OCI-LY3 (cell line): Measurements from ENCODE around the gene NRN1L.
A peak's percentile ranks its signal among the peaks of the same experiment; 100 is the strongest.

Experiments used
- H2AFZ ChIP-seq: fragments of 200-600, 300-600 bp; shearing (Covaris generic); 2 replicates; pipeline ENCODE4 v1.6.0; 2014; ENCODE audit warnings: antibody characterized with exemption, low read depth, low read length
- H3K27ac ChIP-seq: fragments of 200-600, 300-600 bp; sonication (generic); 2 replicates; pipeline ENCODE4 v1.5.1; 2014; ENCODE audit warnings: mild to moderate bottlenecking, low read length, moderate library complexity, mixed read lengths
- H3K27me3 ChIP-seq: fragments of 200-600, 300-600 bp; sonication (generic); 2 replicates; pipeline ENCODE4 v1.6.1; 2014; ENCODE audit warnings: low read depth, low read length, mixed read lengths
- H3K36me3 ChIP-seq: fragments of 200-600, 300-600 bp; sonication (generic); replicated peaks from 2 replicates; pipeline ENCODE3; 2014; ENCODE audit warnings: low read depth, low read length, mixed read lengths
- H3K4me1 ChIP-seq: fragments of 300-600, 200-600 bp; sonication (generic); 2 replicates; pipeline ENCODE4 v1.6.1; 2014; ENCODE audit warnings: low read length, mixed read lengths
- H3K4me2 ChIP-seq: fragments of 200-600, 300-600 bp; sonication (generic); 2 replicates; pipeline ENCODE4 v1.6.1; 2014; ENCODE audit warnings: low read length, mixed read lengths
- H3K4me3 ChIP-seq: fragments of 300-600, 200-600 bp; sonication (generic); 2 replicates; pipeline ENCODE4 v1.5.1; 2014; ENCODE audit warnings: antibody characterized with exemption, mild to moderate bottlenecking, low read length, moderate library complexity
- H3K79me2 ChIP-seq: fragments of 300-600, 200-600 bp; shearing (Covaris generic); 2 replicates; pipeline ENCODE4 v1.6.1; 2014; ENCODE audit warnings: mild to moderate bottlenecking, low read length, mixed read lengths
- H3K9ac ChIP-seq: fragments of 300-600, 200-600 bp; shearing (Covaris generic); 2 replicates; pipeline ENCODE4 v1.6.0; 2014; ENCODE audit warnings: mild to moderate bottlenecking, low read length, moderate library complexity
- H3K9me3 ChIP-seq: fragments of 200-600, 300-600 bp; shearing (Covaris generic); 2 replicates; pipeline ENCODE4 v1.6.1; 2014; ENCODE audit warnings: low read length, mixed read lengths; ENCODE audit not compliant: insufficient read depth
- H4K20me1 ChIP-seq: fragments of 200-600, 300-600 bp; sonication (generic); 2 replicates; pipeline ENCODE4 v1.6.1; 2016; ENCODE audit warnings: low read length, mixed read lengths; ENCODE audit not compliant: insufficient read depth
- CTCF ChIP-seq: fragments of 200-600, 300-600 bp; sonication (generic); IDR thresholded peaks from 2 replicates; pipeline ENCODE4 v1.5.1; 2014; ENCODE audit warnings: antibody characterized with exemption, low read length, low read depth
- EZH2phosphoT487 ChIP-seq: fragments of 200-600 bp; shearing (Covaris generic); IDR thresholded peaks from 2 replicates; pipeline ENCODE4 v1.6.1; 2018; ENCODE audit warnings: antibody characterized with exemption, mixed run types, low read depth

The NRN1L gene

DNA sequence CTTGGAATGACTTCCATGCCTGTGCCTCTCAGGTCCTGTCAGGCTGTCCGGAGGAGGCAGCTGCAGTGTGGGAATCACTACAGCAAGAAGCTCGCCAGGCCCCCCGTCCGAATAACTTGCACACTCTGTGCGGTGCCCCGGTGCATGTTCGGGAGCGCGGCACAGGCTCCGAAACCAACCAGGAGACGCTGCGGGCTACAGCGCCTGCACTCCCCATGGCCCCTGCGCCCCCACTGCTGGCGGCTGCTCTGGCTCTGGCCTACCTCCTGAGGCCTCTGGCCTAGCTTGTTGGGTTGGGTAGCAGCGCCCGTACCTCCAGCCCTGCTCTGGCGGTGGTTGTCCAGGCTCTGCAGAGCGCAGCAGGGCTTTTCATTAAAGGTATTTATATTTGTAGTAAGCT lies 1.3 kb downstream of the NRN1L start:
- TF ChIP-seq EZH2phosphoT487 (no peak), CTCF (no peak)
- H3K79me2 ChIP-seq, result no peaks in the 10 kb centered on the region
- no peak overlapping the region for H3K4me3 ChIP-seq
- no peaks in the 10 kb centered on the region for H3K9me3 ChIP-seq
- no peaks in the 10 kb centered on the region for H4K20me1 ChIP-seq
- no peak overlapping the region for H3K4me2 ChIP-seq
- peaks cover 24% of the 10 kb centered on the region for H3K36me3 ChIP-seq
- no peaks in the 10 kb centered on the region for H3K4me1 ChIP-seq
- no peak overlapping the region for H3K9ac ChIP-seq
- H3K27me3 ChIP-seq, result no peaks in the 10 kb centered on the region
- no peak overlapping the region for H2AFZ ChIP-seq
- H3K27ac ChIP-seq, result no peak overlapping the region

- no peaks in the 10 kb centered on the region for H3K9me3 ChIP-seq
- TF ChIP-seq CTCF (no peak), EZH2phosphoT487 (no peak)
- H4K20me1 ChIP-seq, result no peaks in the 10 kb centered on the region
- H3K4me1 ChIP-seq, result no peaks in the 10 kb centered on the region
- no peak overlapping the region for H3K4me3 ChIP-seq
- H3K9ac ChIP-seq, result no peak overlapping the region
- no peaks in the 10 kb centered on the region for H3K27me3 ChIP-seq
- H2AFZ ChIP-seq, result no peak overlapping the region
- H3K79me2 ChIP-seq, result no peaks in the 10 kb centered on the region
- peaks cover 20% of the 10 kb centered on the region for H3K36me3 ChIP-seq
- H3K27ac ChIP-seq, result no peak overlapping the region
- no peak overlapping the region for H3K4me2 ChIP-seq
Observed at GRCh38 chr16:67886387-67886786, 1.7 kb downstream of the NRN1L start.

DNA sequence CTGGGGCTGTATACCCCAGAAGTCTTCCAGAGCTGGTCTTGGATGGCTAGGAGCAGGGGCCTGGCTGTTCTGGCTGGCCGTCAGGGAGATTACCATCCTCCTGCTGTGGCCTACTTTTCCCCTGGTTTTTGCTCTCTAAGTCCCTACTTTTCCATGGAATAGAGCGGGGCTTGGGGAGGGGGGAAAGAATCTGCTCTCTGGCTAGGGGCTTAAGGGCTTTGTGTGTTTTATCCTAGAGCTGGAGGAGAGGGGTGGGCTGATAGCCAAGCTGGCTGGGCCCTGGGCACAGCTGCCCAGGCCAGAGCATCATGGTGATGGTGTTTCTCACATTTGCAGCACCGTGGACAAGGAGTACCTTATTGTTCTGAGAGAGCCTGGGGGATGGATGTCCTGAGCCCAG lies 3.6 kb downstream of the NRN1L start:
- no peak overlapping the region for H3K4me3 ChIP-seq
- no peak overlapping the region for H3K4me2 ChIP-seq
- H3K36me3 ChIP-seq, result peaks cover 8% of the 10 kb centered on the region
- no peak overlapping the region for H3K9ac ChIP-seq
- H3K9me3 ChIP-seq, result no peaks in the 10 kb centered on the region
- peaks cover 4% of the 10 kb centered on the region; the same call in 1 of the 2 replicates for H3K4me1 ChIP-seq
- H3K27me3 ChIP-seq, result no peaks in the 10 kb centered on the region
- no peak for TF ChIP-seq CTCF
- no peak for TF ChIP-seq EZH2phosphoT487
- no peak overlapping the region for H2AFZ ChIP-seq
- no peak overlapping the region for H3K27ac ChIP-seq
- no peaks in the 10 kb centered on the region for H4K20me1 ChIP-seq
- H3K79me2 ChIP-seq, result peaks cover 2% of the 10 kb centered on the region

- TF ChIP-seq EZH2phosphoT487 (no peak), CTCF (no peak)
Observed at GRCh38 chr16:67892375-67892774, 7.7 kb downstream of the NRN1L start.

More at GRCh38 chr16:67892375-67892774, 7.7 kb downstream of the NRN1L start:
- H2AFZ ChIP-seq, result peak overlapping the region; percentile 40; the same call in 1 of the 2 replicates
- peaks cover 40% of the 10 kb centered on the region for H3K79me2 ChIP-seq
- no peaks in the 10 kb centered on the region for H3K27me3 ChIP-seq
- no peaks in the 10 kb centered on the region for H4K20me1 ChIP-seq
- no peaks in the 10 kb centered on the region for H3K36me3 ChIP-seq
- H3K9ac ChIP-seq, result peak overlapping the region; percentile 56
- H3K27ac ChIP-seq, result no peak overlapping the region
- peak overlapping the region; percentile 75 for H3K4me2 ChIP-seq
- peak overlapping the region; percentile 75 for H3K4me3 ChIP-seq
- H3K9me3 ChIP-seq, result no peaks in the 10 kb centered on the region
- H3K4me1 ChIP-seq, result peaks cover 14% of the 10 kb centered on the region
